Measurements from ENCODE around the gene MAP4K3. TPM values are rescaled to one million over a fixed set of nuclear protein-coding genes. Genes with fewer than 3 reads are reported as not detected.

MAP4K3 gene
- total and polyA plus RNA-seq, 2 of the 4 experiments (the other 2 are of a cell fraction), result 13.2 to 32.6 TPM

- Histone ChIP-seq H2BK15ac (ENCODE audit: low read depth, low read length) (no peak overlapping the region), H3K4me1 (ENCODE audit: control insufficient read depth, insufficient read depth, low read length) (no peaks in the 10 kb centered on the region), H4K20me1 (ENCODE audit: insufficient read depth, low read length) (no peaks in the 10 kb centered on the region), H3K18ac (ENCODE audit: low read depth, low read length) (no peak overlapping the region), H3K56ac (ENCODE audit: extremely low read depth, insufficient read depth, low read length) (no peak overlapping the region), H3K23ac (ENCODE audit: low read depth, low read length) (no peak overlapping the region), H3K9me1 (ENCODE audit: insufficient read depth, low read length) (no peaks in the 10 kb centered on the region), H3K4me3 (ENCODE audit: insufficient read depth, low read depth, low read length) (no peak overlapping the region), H3K14ac (replicated peaks; ENCODE audit: low read depth, low read length) (no peak overlapping the region), H3K27me3 (ENCODE audit: control insufficient read depth, insufficient read depth, low read length) (no peaks in the 10 kb centered on the region), H3K27ac (ENCODE audit: insufficient read depth, low read length) (no peak overlapping the region), H3K79me1 (ENCODE audit: low read depth in 1 of 2, low read length in 2 of 2) (no peaks in the 10 kb centered on the region), H2AFZ (replicated peaks; ENCODE audit: low read length, poor library complexity) (no peak overlapping the region), H2BK5ac (ENCODE audit: low read depth, low read length, poor library complexity, severe bottlenecking) (no peak overlapping the region), H3K4ac (ENCODE audit: low read depth, low read length) (no peak overlapping the region), H2BK120ac (ENCODE audit: low read depth, low read length) (no peak overlapping the region), H4K5ac (ENCODE audit: low read depth, low read length) (no peak overlapping the region), H3K9me3 (ENCODE audit: control insufficient read depth, insufficient read depth, low read length) (no peaks in the 10 kb centered on the region), H2AK9ac (replicated peaks; ENCODE audit: low read depth, low read length, poor library complexity) (no peak overlapping the region), H3K4me2 (ENCODE audit: low read depth, low read length) (no peak overlapping the region), H4K91ac (ENCODE audit: insufficient read depth, low read depth, low read length) (no peak overlapping the region), H4K8ac (ENCODE audit: low read depth in 2 of 2, low read length in 2 of 2) (no peak overlapping the region), H3K9ac (ENCODE audit: low read depth, low read length) (no peak overlapping the region), H2AK5ac (ENCODE audit: low read depth, low read length) (no peak overlapping the region), H3K36me3 (ENCODE audit: control insufficient read depth, insufficient read depth, low read length) (peaks cover 1% of the 10 kb centered on the region; the same call in 1 of the 2 replicates), H2BK20ac (ENCODE audit: low read depth, low read length) (no peak overlapping the region)
- no TSS peak for BruUV-seq (replicated peaks)
- CTCF ChIA-PET, result no interaction called here
- dilution Hi-C loops (cut with HindIII; ENCODE audit: low sequenced_read_pairs, unreplicated experiment), result no loop called here
- no peak for DNase-seq
- intact Hi-C loops (cut with micrococcal nuclease), result no loop called here
- no peak for ATAC-seq (ENCODE audit: low read depth)
- in situ Hi-C loops (cut with MboI; ENCODE audit: low sequenced_read_pairs), result no loop called here
- POLR2A ChIA-PET (ENCODE audit: unreplicated experiment), result no interaction called here
- WGBS, 2 experiments (ENCODE audit: extremely low coverage in 2 of 2, insufficient read length in 1 of 2), result 100% methylated on average over 1 of the region's 4 CpGs; no CpG with 5 or more reads in 1 of the 2 experiments
- TF ChIP-seq RAD21 (IDR thresholded peaks at IDR 0.05; ENCODE audit: low read length), result no peak
- TF ChIP-seq CHD1 (IDR thresholded peaks at IDR 0.05; ENCODE audit: low read depth, low read length), result no peak
- TF ChIP-seq POLR2A (IDR thresholded peaks at IDR 0.05; ENCODE audit: low read depth, low read length), result no peak
- no peak for TF ChIP-seq CEBPB (IDR thresholded peaks at IDR 0.05; ENCODE audit: low read depth, low read length)
- TF ChIP-seq, protein P1, sequence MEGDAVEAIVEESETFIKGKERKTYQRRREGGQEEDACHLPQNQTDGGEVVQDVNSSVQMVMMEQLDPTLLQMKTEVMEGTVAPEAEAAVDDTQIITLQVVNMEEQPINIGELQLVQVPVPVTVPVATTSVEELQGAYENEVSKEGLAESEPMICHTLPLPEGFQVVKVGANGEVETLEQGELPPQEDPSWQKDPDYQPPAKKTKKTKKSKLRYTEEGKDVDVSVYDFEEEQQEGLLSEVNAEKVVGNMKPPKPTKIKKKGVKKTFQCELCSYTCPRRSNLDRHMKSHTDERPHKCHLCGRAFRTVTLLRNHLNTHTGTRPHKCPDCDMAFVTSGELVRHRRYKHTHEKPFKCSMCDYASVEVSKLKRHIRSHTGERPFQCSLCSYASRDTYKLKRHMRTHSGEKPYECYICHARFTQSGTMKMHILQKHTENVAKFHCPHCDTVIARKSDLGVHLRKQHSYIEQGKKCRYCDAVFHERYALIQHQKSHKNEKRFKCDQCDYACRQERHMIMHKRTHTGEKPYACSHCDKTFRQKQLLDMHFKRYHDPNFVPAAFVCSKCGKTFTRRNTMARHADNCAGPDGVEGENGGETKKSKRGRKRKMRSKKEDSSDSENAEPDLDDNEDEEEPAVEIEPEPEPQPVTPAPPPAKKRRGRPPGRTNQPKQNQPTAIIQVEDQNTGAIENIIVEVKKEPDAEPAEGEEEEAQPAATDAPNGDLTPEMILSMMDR (conservative IDR thresholded peaks at IDR 0.05; ENCODE audit: low read depth, low read length), result no peak
- TF ChIP-seq MAFK (IDR thresholded peaks at IDR 0.05; ENCODE audit: low read depth, low read length), result no peak
- TF ChIP-seq, protein P2, sequence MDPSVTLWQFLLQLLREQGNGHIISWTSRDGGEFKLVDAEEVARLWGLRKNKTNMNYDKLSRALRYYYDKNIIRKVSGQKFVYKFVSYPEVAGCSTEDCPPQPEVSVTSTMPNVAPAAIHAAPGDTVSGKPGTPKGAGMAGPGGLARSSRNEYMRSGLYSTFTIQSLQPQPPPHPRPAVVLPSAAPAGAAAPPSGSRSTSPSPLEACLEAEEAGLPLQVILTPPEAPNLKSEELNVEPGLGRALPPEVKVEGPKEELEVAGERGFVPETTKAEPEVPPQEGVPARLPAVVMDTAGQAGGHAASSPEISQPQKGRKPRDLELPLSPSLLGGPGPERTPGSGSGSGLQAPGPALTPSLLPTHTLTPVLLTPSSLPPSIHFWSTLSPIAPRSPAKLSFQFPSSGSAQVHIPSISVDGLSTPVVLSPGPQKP (IDR thresholded peaks at IDR 0.05; ENCODE audit: borderline replicate concordance, low read depth, low read length), result no peak
- TF ChIP-seq BHLHE40 (IDR thresholded peaks at IDR 0.05; ENCODE audit: low read depth, low read length), result no peak
- TF ChIP-seq RCOR1 (IDR thresholded peaks at IDR 0.05; ENCODE audit: insufficient replicate concordance, low read length), result no peak
- no peak for TF ChIP-seq MXI1 (IDR thresholded peaks at IDR 0.05; ENCODE audit: borderline replicate concordance, low read depth, low read length)
- no peak for TF ChIP-seq USF2 (IDR thresholded peaks at IDR 0.05; ENCODE audit: low read depth, low read length)
These were observed 195.5 kb downstream of the MAP4K3 start for GRCh38 chr2:39241588-39241987.

Data from IMR-90 (cell line).